Retinal pigment epithelial cell (primary cell): ENCODE data around the gene OLFML1.

Experiments
- DNase-seq: peaks from one replicate; pipeline ENCODE4 v3.0.0-alpha.2; 2010; ENCODE audit warnings: low read depth
- H3K4me3 ChIP-seq: 2 replicates; pipeline ENCODE4 v1.5.1; 2011; ENCODE audit warnings: mild to moderate bottlenecking, low read length, control low read depth, moderate library complexity
- TF ChIP-seq, protein P1 (sequence below): conservative IDR thresholded peaks from 2 replicates; pipeline ENCODE4 v1.5.1; 2011; ENCODE audit warnings: low read depth, low read length, control low read depth, inconsistent platforms

Gene OLFML1

GRCh38 chr11:7451952-7452494 is 33.3 kb upstream of the OLFML1 start:
- DNase-seq, result no peak
- TF ChIP-seq, protein P1, sequence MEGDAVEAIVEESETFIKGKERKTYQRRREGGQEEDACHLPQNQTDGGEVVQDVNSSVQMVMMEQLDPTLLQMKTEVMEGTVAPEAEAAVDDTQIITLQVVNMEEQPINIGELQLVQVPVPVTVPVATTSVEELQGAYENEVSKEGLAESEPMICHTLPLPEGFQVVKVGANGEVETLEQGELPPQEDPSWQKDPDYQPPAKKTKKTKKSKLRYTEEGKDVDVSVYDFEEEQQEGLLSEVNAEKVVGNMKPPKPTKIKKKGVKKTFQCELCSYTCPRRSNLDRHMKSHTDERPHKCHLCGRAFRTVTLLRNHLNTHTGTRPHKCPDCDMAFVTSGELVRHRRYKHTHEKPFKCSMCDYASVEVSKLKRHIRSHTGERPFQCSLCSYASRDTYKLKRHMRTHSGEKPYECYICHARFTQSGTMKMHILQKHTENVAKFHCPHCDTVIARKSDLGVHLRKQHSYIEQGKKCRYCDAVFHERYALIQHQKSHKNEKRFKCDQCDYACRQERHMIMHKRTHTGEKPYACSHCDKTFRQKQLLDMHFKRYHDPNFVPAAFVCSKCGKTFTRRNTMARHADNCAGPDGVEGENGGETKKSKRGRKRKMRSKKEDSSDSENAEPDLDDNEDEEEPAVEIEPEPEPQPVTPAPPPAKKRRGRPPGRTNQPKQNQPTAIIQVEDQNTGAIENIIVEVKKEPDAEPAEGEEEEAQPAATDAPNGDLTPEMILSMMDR, result no peak
- H3K4me3 ChIP-seq, result no peak overlapping the region

DNA sequence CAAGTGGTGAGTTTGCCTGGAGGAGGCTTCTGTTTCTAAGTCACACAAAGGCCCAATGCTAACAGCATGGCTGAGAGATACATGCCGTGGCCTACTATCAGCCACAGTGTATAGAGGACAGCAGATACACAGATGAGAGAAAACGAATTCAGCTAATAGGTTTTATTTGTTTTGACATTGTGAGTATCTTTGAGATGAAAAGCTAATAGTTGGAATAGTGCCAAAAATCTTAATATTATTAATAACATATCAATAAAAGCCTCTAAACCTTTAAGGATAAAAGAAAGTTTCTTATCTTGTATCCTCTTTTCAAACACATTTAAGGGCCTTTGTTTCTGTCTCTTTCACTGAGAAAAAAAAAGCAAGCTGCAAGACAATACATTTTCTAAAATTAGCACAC is 30.5 kb upstream of the OLFML1 start:
- no peak overlapping the region for H3K4me3 ChIP-seq

GRCh38 chr11:7457211-7457610 is 28.1 kb upstream of the OLFML1 start:
- TF ChIP-seq, protein P1, result no peak
- no peak overlapping the region for H3K4me3 ChIP-seq
- no peak for DNase-seq

More for the DNA sequence above, 30.5 kb upstream of the OLFML1 start:
- DNase-seq, result no peak
- TF ChIP-seq, protein P1, result no peak

GRCh38 chr11:7462706-7463105 is 22.6 kb upstream of the OLFML1 start:
- TF ChIP-seq, protein P1, result no peak
- no peak for DNase-seq
- no peak overlapping the region for H3K4me3 ChIP-seq

GRCh38 chr11:7467652-7468051 is 17.7 kb upstream of the OLFML1 start:
- no peak overlapping the region for H3K4me3 ChIP-seq
- no peak for DNase-seq
- TF ChIP-seq, protein P1, result no peak

DNA sequence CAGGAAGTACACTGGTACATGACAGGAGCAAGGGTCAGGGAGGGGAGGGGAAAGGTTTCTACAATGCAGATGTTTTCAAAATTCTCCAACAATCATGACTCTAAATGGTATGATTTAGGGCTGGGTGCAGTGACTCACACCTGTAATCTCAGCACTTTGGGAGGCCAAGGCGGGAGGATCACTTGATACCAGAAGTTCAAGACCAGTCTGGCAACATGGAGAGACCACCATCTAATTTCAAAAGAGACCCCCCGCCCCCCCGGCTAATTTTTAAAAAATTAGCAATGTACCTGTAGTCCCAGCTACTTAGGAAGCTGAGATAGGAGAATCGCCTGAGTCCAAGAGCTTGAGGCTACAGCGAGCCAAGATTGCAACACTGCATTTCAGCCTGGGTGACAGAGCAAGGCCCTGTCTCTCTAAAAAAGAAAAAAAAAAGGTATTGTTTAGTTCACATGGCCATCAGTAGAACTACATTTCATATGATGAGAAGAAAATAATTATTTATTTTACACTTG is 15.9 kb upstream of the OLFML1 start:
- TF ChIP-seq, protein P1, result no peak
- DNase-seq, result no peak
- H3K4me3 ChIP-seq, result no peak overlapping the region

DNA sequence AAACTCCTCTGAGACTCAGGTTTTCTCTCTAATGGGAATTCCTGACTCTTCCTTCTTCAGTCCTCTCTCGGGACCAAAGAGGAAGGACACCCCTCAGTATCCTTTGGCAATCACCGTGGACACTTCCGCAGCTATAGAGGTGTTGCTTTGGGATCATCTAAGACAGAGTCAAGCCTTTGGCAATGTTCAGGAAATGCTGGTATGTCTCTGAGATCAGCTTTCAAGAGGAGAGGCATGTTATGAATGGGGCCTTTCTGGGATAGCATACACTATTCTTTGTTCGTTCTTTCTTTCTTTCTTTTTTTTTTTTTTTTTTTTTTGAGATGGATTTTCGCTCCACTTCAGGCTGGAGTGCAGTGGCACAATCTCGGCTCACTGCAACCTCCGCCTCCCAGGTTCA is 14.2 kb upstream of the OLFML1 start:
- TF ChIP-seq, protein P1, result no peak
- DNase-seq, result no peak
- no peak overlapping the region for H3K4me3 ChIP-seq
